Measurements from ENCODE around the gene RBBP4. TPM values are rescaled to one million over a fixed set of nuclear protein-coding genes. Genes with fewer than 3 reads are reported as not detected.
"Not testable (repeated sequence)": the region's sequence is repeated elsewhere in the genome, so short reads cannot be mapped to it uniquely, and the experiment has no call there.

Gene RBBP4
- total RNA-seq, 8 experiments from 2014 or later = 74.6 to 407 (median 198) TPM

GRCh38 chr1:32706491-32706890 lies 55.5 kb downstream of the RBBP4 start:
- WGBS, 10 experiments = 44 to 86% (median 57%) methylated on average over 1 of the region's 1 CpG; no CpG with 5 or more reads in 4 of the 10 experiments
- H3K27ac ChIP-seq = no peak overlapping the region
- no peak overlapping the region for H3K4me3 ChIP-seq
- H3K4me1 ChIP-seq (replicated peaks in 1 of 2) = peaks cover 12 to 24% of the 10 kb centered on the region in 2 donors
- in situ Hi-C loops (cut with MboI; ENCODE audit: low pct_unique_long_range_greater_than_20kb in 2 of 9, low sequenced_read_pairs in 9 of 9, unreplicated experiment in 9 of 9) = loop anchor here in 1 of 9 experiments (25.0 kb wide), 1 partner anchor 156 kb away; the partner anchor contains the start of gene FNDC5
- ATAC-seq (replicated peaks in 6 of 8) = peak in 1 of 8 experiments; percentile 57

- Histone ChIP-seq H3K4me1 (replicated peaks in 1 of 2) (peaks cover 0 to 5% of the 10 kb centered on the region in 2 donors), H3K4me3 (no peak overlapping the region), H3K27ac (no peak overlapping the region)
- in situ Hi-C loops (cut with MboI; ENCODE audit: low pct_unique_long_range_greater_than_20kb in 2 of 9, low sequenced_read_pairs in 9 of 9, unreplicated experiment in 9 of 9) = loop anchor here in 1 of 9 experiments (25.0 kb wide), 1 partner anchor 153 kb away; the partner anchor contains the start of gene FNDC5
- 75 to 100% (median 100%) methylated on average over 1 to 2 of the region's 2 CpGs; no CpG with 5 or more reads in 7 of the 10 experiments for WGBS, 10 experiments
- ATAC-seq (replicated peaks in 6 of 8) = no peak
Observed at GRCh38 chr1:32709075-32709474, 58.1 kb downstream of the RBBP4 start.

GRCh38 chr1:32709476-32709875 lies 58.5 kb downstream of the RBBP4 start:
- Histone ChIP-seq H3K27ac (no peak overlapping the region), H3K4me3 (no peak overlapping the region), H3K4me1 (replicated peaks in 1 of 2) (peaks cover 0 to 5% of the 10 kb centered on the region in 2 donors)
- 30 to 100% (median 88%) methylated on average over 1 to 3 of the region's 5 CpGs; no CpG with 5 or more reads in 5 of the 10 experiments for WGBS, 10 experiments
- in situ Hi-C loops (cut with MboI; ENCODE audit: low pct_unique_long_range_greater_than_20kb in 2 of 9, low sequenced_read_pairs in 9 of 9, unreplicated experiment in 9 of 9) = loop anchor here in 1 of 9 experiments (25.0 kb wide), 1 partner anchor 153 kb away; the partner anchor contains the start of gene FNDC5
- ATAC-seq (replicated peaks in 6 of 8) = no peak

- not testable (repeated sequence) for H3K27ac ChIP-seq; ATAC-seq (replicated peaks in 6 of 8); H3K4me1 ChIP-seq (replicated peaks in 1 of 2); H3K4me3 ChIP-seq
- WGBS, 10 experiments = 40 to 100% (median 90%) methylated on average over 1 to 4 of the region's 4 CpGs
- in situ Hi-C loops (cut with MboI; ENCODE audit: low pct_unique_long_range_greater_than_20kb in 2 of 9, low sequenced_read_pairs in 9 of 9, unreplicated experiment in 9 of 9) = loop anchor here in 1 of 9 experiments (25.0 kb wide), 1 partner anchor 151 kb away; the partner anchor contains the start of gene FNDC5
Observed at GRCh38 chr1:32711221-32711620, 60.2 kb downstream of the RBBP4 start.

- ATAC-seq (replicated peaks in 6 of 8) = no peak
- H3K27ac ChIP-seq = no peak overlapping the region
- peaks cover 11 to 18% of the 10 kb centered on the region in 2 donors for H3K4me1 ChIP-seq (replicated peaks in 1 of 2)
- 84 to 100% (median 90%) methylated on average over 1 to 10 of the region's 10 CpGs; no CpG with 5 or more reads in 2 of the 10 experiments for WGBS, 10 experiments
- H3K4me3 ChIP-seq = no peak overlapping the region
- in situ Hi-C loops (cut with MboI; ENCODE audit: low pct_unique_long_range_greater_than_20kb in 2 of 9, low sequenced_read_pairs in 9 of 9, unreplicated experiment in 9 of 9) = loop anchor here in 1 of 9 experiments (25.0 kb wide), 1 partner anchor 149 kb away; the partner anchor contains the start of gene FNDC5
Observed at GRCh38 chr1:32713081-32713480, 62.1 kb downstream of the RBBP4 start.

- peaks cover 11 to 18% of the 10 kb centered on the region in 2 donors for H3K4me1 ChIP-seq (replicated peaks in 1 of 2)
- no peak overlapping the region for H3K4me3 ChIP-seq
- in situ Hi-C loops (cut with MboI; ENCODE audit: low pct_unique_long_range_greater_than_20kb in 2 of 9, low sequenced_read_pairs in 9 of 9, unreplicated experiment in 9 of 9) = loop anchor here in 1 of 9 experiments (25.0 kb wide), 1 partner anchor 148 kb away; the partner anchor contains the start of gene FNDC5
- H3K27ac ChIP-seq = no peak overlapping the region
- 66 to 100% (median 80%) methylated on average over 1 to 4 of the region's 4 CpGs; no CpG with 5 or more reads in 4 of the 10 experiments for WGBS, 10 experiments
- no peak for ATAC-seq (replicated peaks in 6 of 8)
Observed at GRCh38 chr1:32714277-32714676, 63.3 kb downstream of the RBBP4 start.

- no peak overlapping the region for H3K4me3 ChIP-seq
- H3K4me1 ChIP-seq (replicated peaks in 1 of 2) = peaks cover 11 to 13% of the 10 kb centered on the region in 2 donors
- WGBS, 10 experiments = 87 to 100% (median 99%) methylated on average over 1 to 4 of the region's 4 CpGs; no CpG with 5 or more reads in 6 of the 10 experiments
- no peak overlapping the region for H3K27ac ChIP-seq
- in situ Hi-C loops (cut with MboI; ENCODE audit: low pct_unique_long_range_greater_than_20kb in 2 of 9, low sequenced_read_pairs in 9 of 9, unreplicated experiment in 9 of 9) = loop anchor here in 1 of 9 experiments (25.0 kb wide), 1 partner anchor 146 kb away; the partner anchor contains the start of gene FNDC5
- no peak for ATAC-seq (replicated peaks in 6 of 8)
Observed at GRCh38 chr1:32715901-32716311, 64.9 kb downstream of the RBBP4 start.

GRCh38 chr1:32716312-32717148 lies 65.5 kb downstream of the RBBP4 start:
- Histone ChIP-seq H3K4me1 (replicated peaks in 1 of 2) (peaks cover 11 to 13% of the 10 kb centered on the region in 2 donors), H3K4me3 (peak overlapping the region in 1 of 5 donors; percentile 18), H3K27ac (peak overlapping the region in 1 of 2 donors; percentile 52)
- WGBS, 10 experiments = 0 to 50% (median 11%) methylated on average over 1 to 7 of the region's 9 CpGs; no CpG with 5 or more reads in 4 of the 10 experiments
- in situ Hi-C loops (cut with MboI; ENCODE audit: low pct_unique_long_range_greater_than_20kb in 2 of 9, low sequenced_read_pairs in 9 of 9, unreplicated experiment in 9 of 9) = loop anchor here in 1 of 9 experiments (25.0 kb wide), 1 partner anchor 146 kb away; the partner anchor contains the start of gene FNDC5
- ATAC-seq (replicated peaks in 6 of 8) = peak; percentile 20 to 98 (median 97)

- WGBS, 10 experiments = 86 to 100% (median 92%) methylated on average over 1 to 4 of the region's 4 CpGs; no CpG with 5 or more reads in 5 of the 10 experiments
- H3K4me3 ChIP-seq = no peak overlapping the region
- in situ Hi-C loops (cut with MboI; ENCODE audit: low pct_unique_long_range_greater_than_20kb in 2 of 9, low sequenced_read_pairs in 9 of 9, unreplicated experiment in 9 of 9) = loop anchor here in 1 of 9 experiments (25.0 kb wide), 1 partner anchor 145 kb away; the partner anchor contains the start of gene FNDC5
- peak overlapping the region in 1 of 2 donors; percentile 12 for H3K27ac ChIP-seq
- no peak for ATAC-seq (replicated peaks in 6 of 8)
- H3K4me1 ChIP-seq (replicated peaks in 1 of 2) = peaks cover 16 to 20% of the 10 kb centered on the region in 2 donors
Observed at GRCh38 chr1:32717503-32717902, 66.5 kb downstream of the RBBP4 start.

- no peak overlapping the region for H3K27ac ChIP-seq
- no peak overlapping the region for H3K4me3 ChIP-seq
- in situ Hi-C loops (cut with MboI; ENCODE audit: low pct_unique_long_range_greater_than_20kb in 2 of 9, low sequenced_read_pairs in 9 of 9, unreplicated experiment in 9 of 9) = loop anchor here in 1 of 9 experiments (25.0 kb wide), 1 partner anchor 144 kb away; the partner anchor contains the start of gene FNDC5
- H3K4me1 ChIP-seq (replicated peaks in 1 of 2) = peaks cover 16 to 20% of the 10 kb centered on the region in 2 donors
- ATAC-seq (replicated peaks in 6 of 8) = no peak
- 40 to 100% (median 64%) methylated on average over 1 to 2 of the region's 2 CpGs; no CpG with 5 or more reads in 4 of the 10 experiments for WGBS, 10 experiments
Observed at GRCh38 chr1:32718036-32718435, 67.0 kb downstream of the RBBP4 start.

- no peak overlapping the region for H3K4me3 ChIP-seq
- ATAC-seq (replicated peaks in 6 of 8) = no peak
- 80 to 100% (median 86%) methylated on average over 1 of the region's 1 CpG; no CpG with 5 or more reads in 7 of the 10 experiments for WGBS, 10 experiments
- H3K27ac ChIP-seq = no peak overlapping the region
- in situ Hi-C loops (cut with MboI; ENCODE audit: low pct_unique_long_range_greater_than_20kb in 2 of 9, low sequenced_read_pairs in 9 of 9, unreplicated experiment in 9 of 9) = loop anchor here in 1 of 9 experiments (25.0 kb wide), 1 partner anchor 144 kb away; the partner anchor contains the start of gene FNDC5
- H3K4me1 ChIP-seq (replicated peaks in 1 of 2) = peaks cover 16 to 20% of the 10 kb centered on the region in 2 donors
Observed at GRCh38 chr1:32718527-32718926, 67.5 kb downstream of the RBBP4 start.

- no peak for ATAC-seq (replicated peaks in 6 of 8)
- Histone ChIP-seq H3K4me3 (no peak overlapping the region), H3K4me1 (replicated peaks in 1 of 2) (peaks cover 16 to 20% of the 10 kb centered on the region in 2 donors), H3K27ac (no peak overlapping the region)
- in situ Hi-C loops (cut with MboI; ENCODE audit: low pct_unique_long_range_greater_than_20kb in 2 of 9, low sequenced_read_pairs in 9 of 9, unreplicated experiment in 9 of 9) = loop anchor here in 1 of 9 experiments (25.0 kb wide), 1 partner anchor 143 kb away; the partner anchor contains the start of gene FNDC5
- 67 to 100% (median 80%) methylated on average over 1 to 3 of the region's 4 CpGs; no CpG with 5 or more reads in 6 of the 10 experiments for WGBS, 10 experiments
Observed at GRCh38 chr1:32719681-32720275, 68.8 kb downstream of the RBBP4 start.
